ENCODE results near the gene ADPRM.

Gene ADPRM

GRCh38 chr17:10752696-10753095 is 55.3 kb downstream of the ADPRM start:
- H3K27ac ChIP-seq = no peak overlapping the region
- no peak for TF ChIP-seq CTCF (conservative IDR thresholded peaks at IDR 0.05)
- TF ChIP-seq ZFX (IDR thresholded peaks at IDR 0.05) = no peak

- H3K27ac ChIP-seq = no peak overlapping the region
- TF ChIP-seq ZFX (IDR thresholded peaks at IDR 0.05) (no peak), CTCF (conservative IDR thresholded peaks at IDR 0.05) (peak; percentile 55)
Measured at GRCh38 chr17:10754109-10754508, 56.7 kb downstream of the ADPRM start.

GRCh38 chr17:10754861-10755591 is 57.6 kb downstream of the ADPRM start:
- no peak for TF ChIP-seq ZFX (IDR thresholded peaks at IDR 0.05)
- no peak for TF ChIP-seq CTCF (conservative IDR thresholded peaks at IDR 0.05)
- H3K27ac ChIP-seq = no peak overlapping the region

GRCh38 chr17:10755592-10756127 is 58.3 kb downstream of the ADPRM start:
- H3K27ac ChIP-seq = no peak overlapping the region; the same call in 1 of the 2 replicates
- no peak for TF ChIP-seq ZFX (IDR thresholded peaks at IDR 0.05)
- no peak for TF ChIP-seq CTCF (conservative IDR thresholded peaks at IDR 0.05)

DNA sequence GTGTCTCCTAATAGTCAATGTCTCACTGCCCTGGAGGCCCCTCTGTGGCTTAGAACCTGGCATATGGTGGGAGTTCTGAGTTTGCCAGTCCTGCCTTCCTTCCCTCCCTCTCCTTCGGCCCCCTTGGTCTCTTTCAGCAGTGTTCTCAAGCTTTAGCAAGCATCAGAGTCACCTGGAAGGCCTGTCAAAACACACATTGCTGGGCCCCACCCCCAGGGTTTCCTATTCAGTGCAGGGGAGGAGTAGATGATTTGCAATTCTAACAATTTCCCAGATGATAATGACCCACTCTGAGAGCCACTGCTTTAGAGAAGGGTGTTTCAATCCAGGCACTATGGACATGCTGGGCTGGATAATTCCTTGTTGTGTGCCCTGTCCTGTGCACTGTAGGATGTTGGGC is 58.8 kb downstream of the ADPRM start:
- TF ChIP-seq CTCF (conservative IDR thresholded peaks at IDR 0.05) (no peak), ZFX (IDR thresholded peaks at IDR 0.05) (no peak)
- H3K27ac ChIP-seq = no peak overlapping the region; the same call in 1 of the 2 replicates

DNA sequence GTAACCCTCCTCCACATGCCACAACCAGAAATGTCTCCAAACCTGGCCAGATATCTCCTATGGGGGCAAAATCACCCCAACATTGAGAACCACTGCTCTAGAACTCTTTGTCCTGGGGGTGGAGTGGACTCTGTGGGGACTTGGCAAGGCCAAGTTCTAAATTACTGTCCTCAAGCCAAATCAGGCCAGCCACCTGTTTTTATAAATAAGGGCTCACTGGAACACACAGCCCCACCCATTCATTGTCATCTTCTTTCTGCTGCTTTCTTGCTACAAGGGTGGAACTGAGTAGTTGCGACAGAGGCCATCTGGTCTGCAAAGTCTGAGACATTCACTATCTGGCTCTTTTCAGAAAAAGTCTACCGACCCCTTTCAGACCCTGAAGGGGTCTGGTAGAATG is 59.2 kb downstream of the ADPRM start:
- H3K27ac ChIP-seq = no peak overlapping the region; the same call in 1 of the 2 replicates
- TF ChIP-seq CTCF (conservative IDR thresholded peaks at IDR 0.05) = no peak
- no peak for TF ChIP-seq ZFX (IDR thresholded peaks at IDR 0.05)

GRCh38 chr17:10757067-10757466 is 59.7 kb downstream of the ADPRM start:
- no peak overlapping the region for H3K27ac ChIP-seq
- TF ChIP-seq ZFX (IDR thresholded peaks at IDR 0.05) (no peak), CTCF (conservative IDR thresholded peaks at IDR 0.05) (no peak)

Measured in C4-2B (cell line).